Measurements from ENCODE around the gene ATP2A3.
"Not testable (repeated sequence)": the region's sequence is repeated elsewhere in the genome, so short reads cannot be mapped to it uniquely, and the experiment has no call there.

ATP2A3 gene

GRCh38 chr17:3953542-3953941 lies 10.7 kb downstream of the ATP2A3 start:
- DNase-seq: no peak

- DNase-seq: no peak
Measured at GRCh38 chr17:3952186-3952585, 12.1 kb downstream of the ATP2A3 start.

GRCh38 chr17:3951420-3951819 lies 12.8 kb downstream of the ATP2A3 start:
- no peak for DNase-seq

GRCh38 chr17:3951003-3951402 lies 13.2 kb downstream of the ATP2A3 start:
- no peak for DNase-seq

- DNase-seq: no peak
Measured at GRCh38 chr17:3950584-3950983, 13.7 kb downstream of the ATP2A3 start.

GRCh38 chr17:3949418-3949817 lies 14.8 kb downstream of the ATP2A3 start:
- DNase-seq: no peak

GRCh38 chr17:3948551-3948950 lies 15.7 kb downstream of the ATP2A3 start:
- not testable (repeated sequence) for DNase-seq

GRCh38 chr17:3947318-3947810 lies 16.9 kb downstream of the ATP2A3 start:
- no peak for DNase-seq

GRCh38 chr17:3946711-3947235 lies 17.5 kb downstream of the ATP2A3 start:
- DNase-seq: no peak

- no peak for DNase-seq
Measured at GRCh38 chr17:3944485-3945388, 19.5 kb downstream of the ATP2A3 start.

GRCh38 chr17:3943240-3943891 lies 20.9 kb downstream of the ATP2A3 start:
- DNase-seq: no peak

GRCh38 chr17:3940965-3941698 lies 23.1 kb downstream of the ATP2A3 start:
- no peak for DNase-seq

GRCh38 chr17:3937359-3937758 lies 26.9 kb downstream of the ATP2A3 start:
- no peak for DNase-seq

GRCh38 chr17:3935825-3936355 lies 28.3 kb downstream of the ATP2A3 start:
- DNase-seq: no peak

GRCh38 chr17:3935140-3935542 lies 29.1 kb downstream of the ATP2A3 start:
- peak; percentile 22 for DNase-seq

- no peak for DNase-seq
Measured at GRCh38 chr17:3929764-3930163, 34.5 kb downstream of the ATP2A3 start.

GRCh38 chr17:3929181-3929580 lies 35.1 kb downstream of the ATP2A3 start:
- no peak for DNase-seq

- no peak for DNase-seq
Measured at GRCh38 chr17:3928406-3928805, 35.8 kb downstream of the ATP2A3 start.

- DNase-seq: no peak
Measured at GRCh38 chr17:3927628-3928340, 36.5 kb downstream of the ATP2A3 start.

GRCh38 chr17:3926860-3927627 lies 37.2 kb downstream of the ATP2A3 start:
- no peak for DNase-seq
